Peyer's patch (tissue), 4 donors: Measurements from ENCODE around the gene C4orf54.

Source experiments
- CTCF ChIP-seq, 6 experiments: fragments of 450-650 bp in 4 of 6; fragments of 200-600 bp in 2 of 6; sonication (generic) in 1 of 6; IDR thresholded peaks; one replicate each; pipeline ENCODE4 v1.5.1; 2017 to 2019; ENCODE audit warnings: antibody characterized with exemption in 6 of 6, mild to moderate bottlenecking in 3 of 6, moderate library complexity in 1 of 6
- POLR2A ChIP-seq, 2 donors: fragments of 450-650 bp; IDR thresholded peaks; one replicate each; pipeline ENCODE4 v1.5.1; 2017; ENCODE audit warnings: antibody characterized with exemption in 2 of 2, mild to moderate bottlenecking in 2 of 2, moderate library complexity in 2 of 2

- TF ChIP-seq CTCF (IDR thresholded peaks at IDR 0.05) (no peak), POLR2A (IDR thresholded peaks at IDR 0.05) (no peak)
Observed at GRCh38 chr4:99637174-99637573, 20.5 kb downstream of the C4orf54 start.
